CD4-positive, alpha-beta memory T cell (primary cell): Measurements from ENCODE around the gene EEFSEC. TPM values are rescaled to one million over a fixed set of nuclear protein-coding genes. Genes with fewer than 3 reads are reported as not detected.
A peak's percentile ranks its signal among the peaks of the same experiment; 100 is the strongest.

ENCODE experiments used
- CTCF ChIA-PET: fragments of 350-600 bp; sonication (Branson Sonifier 250); formaldehyde crosslinking; loops from one replicate; lab custom pipeline; 2021; ENCODE audit warnings: inconsistent platforms; ENCODE audit not compliant: partially characterized antibody; lab: Charles Lee
- POLR2A ChIA-PET: fragments of 350-600 bp; sonication (Branson Sonifier 250); formaldehyde crosslinking; loops from one replicate; lab custom pipeline; 2021; ENCODE audit not compliant: partially characterized antibody; lab: Charles Lee
- DNase-seq, 5 donors: peaks; one replicate each; pipeline versions ENCODE4 v3.0.0 to v3.0.0-alpha.2; 2020 to 2022; ENCODE audit warnings: mixed read lengths in 1 of 5
- H3K27ac ChIP-seq: one replicate; pipeline ENCODE4 v1.7.0; 2013; ENCODE audit warnings: low read depth, low read length
- H3K27me3 ChIP-seq: 2 replicates; pipeline ENCODE4 v1.7.0; 2013; ENCODE audit warnings: mild to moderate bottlenecking, low read length, moderate library complexity; ENCODE audit not compliant: insufficient read depth
- H3K36me3 ChIP-seq: 2 replicates; pipeline ENCODE4 v1.7.0; 2013; ENCODE audit warnings: mild to moderate bottlenecking, low read length, moderate library complexity; ENCODE audit not compliant: insufficient read depth
- H3K4me1 ChIP-seq: 2 replicates; pipeline ENCODE4 v1.7.0; 2013; ENCODE audit warnings: mild to moderate bottlenecking, low read length, moderate library complexity; ENCODE audit not compliant: insufficient read depth
- H3K4me3 ChIP-seq, 2 donors: one replicate each; pipeline ENCODE4 v1.7.0; 2013; ENCODE audit warnings: low read length in 2 of 2, mild to moderate bottlenecking in 1 of 2
- H3K9me3 ChIP-seq, 2 donors: one replicate each; pipeline ENCODE4 v1.7.0; 2013; ENCODE audit warnings: low read length in 2 of 2, control low read depth in 1 of 2; ENCODE audit not compliant: control insufficient read depth in 1 of 2
- H3K27ac Mint-ChIP-seq, 7 donors: one replicate each; pipeline ENCODE4 v1.8.0; 2020 to 2021; ENCODE audit warnings: mixed read lengths in 7 of 7, mild to moderate bottlenecking in 6 of 7, inconsistent platforms in 3 of 7, moderate library complexity in 3 of 7
- H3K27me3 Mint-ChIP-seq, 2 donors: one replicate each; pipeline ENCODE4 v1.8.0; 2020 to 2021; ENCODE audit warnings: mixed read lengths in 2 of 2
- H3K36me3 Mint-ChIP-seq, 2 donors: one replicate each; pipeline ENCODE4 v1.8.0; 2020 to 2021; ENCODE audit warnings: mixed read lengths in 2 of 2, inconsistent platforms in 1 of 2, mild to moderate bottlenecking in 1 of 2
- H3K4me1 Mint-ChIP-seq, 4 donors: one replicate each; pipeline ENCODE4 v1.8.0; 2020 to 2021; ENCODE audit warnings: mixed read lengths in 4 of 4, mild to moderate bottlenecking in 1 of 4
- H3K4me3 Mint-ChIP-seq, 8 donors: one replicate each; pipeline ENCODE4 v1.8.0; 2020 to 2021; ENCODE audit warnings: mixed read lengths in 8 of 8, mild to moderate bottlenecking in 7 of 8, moderate library complexity in 6 of 8, inconsistent platforms in 3 of 8
- H3K9me3 Mint-ChIP-seq, 8 donors: one replicate each; pipeline ENCODE4 v1.8.0; 2020 to 2021; ENCODE audit warnings: mixed read lengths in 8 of 8, mild to moderate bottlenecking in 5 of 8, inconsistent platforms in 3 of 8, moderate library complexity in 1 of 8
- intact Hi-C: fragments of 100-400 bp; cut with micrococcal nuclease; formaldehyde crosslinking; loops from one replicate; pipeline ENCODE4 v1.15.1; 2023
- polyA plus RNA-seq, 2 donors: library from polyadenylated mRNA; unstranded; fragments of 300-500 nt; fragmentation: Illumina TruSeq; gene quantifications; one replicate each; pipeline ENCODE4 v1.2.3, GENCODE V29; 2021
- total RNA-seq, 2 experiments: library from RNA; stranded (reverse); gene quantifications; one replicate each; pipeline ENCODE4 v1.2.3, GENCODE V29; 2021

Gene EEFSEC
- total and polyA plus RNA-seq, 4 experiments from 2014 or later = 14.0 to 24.9 (median 17.1) TPM

GRCh38 chr3:128328546-128329458, 175.5 kb downstream of the EEFSEC start:
- no peak for DNase-seq
- intact Hi-C loops = no loop called here
- ChIA-PET POLR2A (no interaction called here), CTCF (no interaction called here)
- H3K4me1 ChIP-seq = peaks cover 6% of the 10 kb centered on the region
- Mint-ChIP-seq H3K36me3 (peaks cover 8 to 24% of the 10 kb centered on the region in 2 donors), H3K4me3 (no peak overlapping the region), H3K4me1 (peaks cover 4 to 20% (median 8%) of the 10 kb centered on the region in 4 donors), H3K27ac (peak overlapping the region in 1 of 7 donors; percentile 12), H3K27me3 (no peaks in the 10 kb centered on the region), H3K9me3 (no peaks in the 10 kb centered on the region)
- no peak overlapping the region for H3K27ac ChIP-seq
- no peak overlapping the region for H3K4me3 ChIP-seq
- H3K9me3 ChIP-seq = no peaks in the 10 kb centered on the region
- H3K36me3 ChIP-seq = no peaks in the 10 kb centered on the region
- no peaks in the 10 kb centered on the region for H3K27me3 ChIP-seq

- peaks cover 6% of the 10 kb centered on the region for H3K4me1 ChIP-seq
- ChIA-PET CTCF (no interaction called here), POLR2A (no interaction called here)
- H3K27ac ChIP-seq = no peak overlapping the region
- no peak for DNase-seq
- no peaks in the 10 kb centered on the region for H3K27me3 Mint-ChIP-seq
- H3K9me3 ChIP-seq = no peaks in the 10 kb centered on the region
- H3K27me3 ChIP-seq = no peaks in the 10 kb centered on the region
- H3K4me3 ChIP-seq = no peak overlapping the region
- no peaks in the 10 kb centered on the region for H3K9me3 Mint-ChIP-seq
- H3K36me3 ChIP-seq = no peaks in the 10 kb centered on the region
- intact Hi-C loops = no loop called here
- H3K36me3 Mint-ChIP-seq = peaks cover 8 to 19% of the 10 kb centered on the region in 2 donors
- peaks cover 4 to 20% (median 8%) of the 10 kb centered on the region in 4 donors for H3K4me1 Mint-ChIP-seq
- no peak overlapping the region for H3K4me3 Mint-ChIP-seq
- H3K27ac Mint-ChIP-seq = no peak overlapping the region
Observed at GRCh38 chr3:128329491-128330213, 176.4 kb downstream of the EEFSEC start.

GRCh38 chr3:128330214-128330842, 177.0 kb downstream of the EEFSEC start:
- Histone ChIP-seq H3K4me3 (no peak overlapping the region), H3K4me1 (peaks cover 6% of the 10 kb centered on the region), H3K9me3 (no peaks in the 10 kb centered on the region), H3K36me3 (no peaks in the 10 kb centered on the region), H3K27ac (no peak overlapping the region), H3K27me3 (no peaks in the 10 kb centered on the region)
- intact Hi-C loops = no loop called here
- Mint-ChIP-seq H3K4me3 (no peak overlapping the region), H3K27me3 (no peaks in the 10 kb centered on the region), H3K4me1 (peaks cover 4 to 20% (median 8%) of the 10 kb centered on the region in 4 donors), H3K27ac (peak overlapping the region in 1 of 7 donors; percentile 64), H3K9me3 (no peaks in the 10 kb centered on the region), H3K36me3 (peaks cover 12 to 19% of the 10 kb centered on the region in 2 donors)
- no peak for DNase-seq
- ChIA-PET POLR2A (no interaction called here), CTCF (no interaction called here)

- Histone ChIP-seq H3K9me3 (no peaks in the 10 kb centered on the region), H3K4me3 (no peak overlapping the region), H3K27ac (no peak overlapping the region), H3K36me3 (peaks cover 9% of the 10 kb centered on the region), H3K27me3 (no peaks in the 10 kb centered on the region), H3K4me1 (no peaks in the 10 kb centered on the region)
- Mint-ChIP-seq H3K9me3 (no peaks in the 10 kb centered on the region), H3K36me3 (peaks cover 19 to 31% of the 10 kb centered on the region in 2 donors), H3K4me1 (peaks cover 0 to 2% (median 0%) of the 10 kb centered on the region in 4 donors), H3K27me3 (no peaks in the 10 kb centered on the region), H3K27ac (peak overlapping the region in 2 of 7 donors; percentile 8 to 66), H3K4me3 (no peak overlapping the region)
- ChIA-PET CTCF (interaction anchor here (2.8 kb wide), 1 partner anchor 11 kb away, joined by 12 read pairs; no protein-coding TSS in a partner anchor), POLR2A (no interaction called here)
- no peak for DNase-seq
- intact Hi-C loops = no loop called here
Observed at GRCh38 chr3:128334086-128334645, 180.9 kb downstream of the EEFSEC start.

- Histone ChIP-seq H3K4me3 (no peak overlapping the region), H3K36me3 (peaks cover 9% of the 10 kb centered on the region), H3K9me3 (no peaks in the 10 kb centered on the region), H3K27ac (no peak overlapping the region), H3K27me3 (no peaks in the 10 kb centered on the region), H3K4me1 (no peaks in the 10 kb centered on the region)
- ChIA-PET CTCF (interaction anchor here (2.8 kb wide), 1 partner anchor 12 kb away, joined by 12 read pairs; no protein-coding TSS in a partner anchor), POLR2A (no interaction called here)
- Mint-ChIP-seq H3K4me3 (no peak overlapping the region), H3K9me3 (no peaks in the 10 kb centered on the region), H3K4me1 (peaks cover 0 to 2% (median 0%) of the 10 kb centered on the region in 4 donors), H3K27me3 (no peaks in the 10 kb centered on the region), H3K27ac (peak overlapping the region in 1 of 7 donors; percentile 65), H3K36me3 (peaks cover 19 to 31% of the 10 kb centered on the region in 2 donors)
- no peak for DNase-seq
- intact Hi-C loops = no loop called here
Observed at GRCh38 chr3:128334766-128335165, 181.5 kb downstream of the EEFSEC start.

GRCh38 chr3:128335621-128336296, 182.5 kb downstream of the EEFSEC start:
- Histone ChIP-seq H3K4me3 (no peak overlapping the region), H3K4me1 (no peaks in the 10 kb centered on the region), H3K36me3 (peaks cover 9% of the 10 kb centered on the region), H3K27me3 (no peaks in the 10 kb centered on the region), H3K9me3 (no peaks in the 10 kb centered on the region), H3K27ac (no peak overlapping the region)
- Mint-ChIP-seq H3K9me3 (no peaks in the 10 kb centered on the region), H3K4me1 (peaks cover 0 to 2% (median 0%) of the 10 kb centered on the region in 4 donors), H3K36me3 (peaks cover 23 to 36% of the 10 kb centered on the region in 2 donors), H3K27me3 (no peaks in the 10 kb centered on the region), H3K4me3 (no peak overlapping the region), H3K27ac (peak overlapping the region in 3 of 7 donors; percentile 24 to 45 (median 34))
- intact Hi-C loops = no loop called here
- DNase-seq = no peak
- CTCF ChIA-PET = no interaction called here
- POLR2A ChIA-PET = no interaction called here
